ENCODE measurements around the gene NDUFC2.
A peak's percentile ranks its signal among the peaks of the same experiment; 100 is the strongest.

The NDUFC2 gene

DNA sequence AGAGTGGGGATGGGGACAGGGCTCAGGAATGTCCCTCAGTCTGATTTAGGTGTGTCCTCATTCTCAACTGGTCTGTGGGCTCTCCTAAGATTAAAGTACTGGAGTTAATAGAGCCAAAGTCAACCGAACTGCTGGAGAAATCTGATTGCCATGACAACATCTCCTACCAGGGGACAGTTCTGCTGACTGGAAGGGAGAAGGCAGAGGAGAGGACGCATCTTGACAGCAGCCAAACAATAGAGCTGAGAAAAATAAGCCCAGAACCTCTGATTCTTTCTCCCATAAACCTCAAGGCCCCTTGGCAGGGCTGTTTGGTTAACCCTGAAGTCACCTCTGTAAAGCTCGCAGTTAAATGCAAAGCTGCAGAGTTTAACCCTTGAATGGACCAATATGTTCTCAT, 59.4 kb downstream of the NDUFC2 start:
- no peaks in the 10 kb centered on the region for H3K9me3 ChIP-seq (ENCODE audit: severe bottlenecking)
- no peak for DNase-seq (ENCODE audit: low spot score)
- peaks cover 5% of the 10 kb centered on the region for H3K4me1 ChIP-seq (ENCODE audit: insufficient read depth, poor library complexity, severe bottlenecking)
- H3K4me3 ChIP-seq (ENCODE audit: severe bottlenecking): no peak overlapping the region
- H3K36me3 ChIP-seq (ENCODE audit: low read depth): peaks cover 10% of the 10 kb centered on the region
- ATAC-seq (ENCODE audit: low read depth): no peak
- H3K27me3 ChIP-seq (ENCODE audit: insufficient read depth, poor library complexity, severe bottlenecking): no peaks in the 10 kb centered on the region
- TF ChIP-seq, protein P1, sequence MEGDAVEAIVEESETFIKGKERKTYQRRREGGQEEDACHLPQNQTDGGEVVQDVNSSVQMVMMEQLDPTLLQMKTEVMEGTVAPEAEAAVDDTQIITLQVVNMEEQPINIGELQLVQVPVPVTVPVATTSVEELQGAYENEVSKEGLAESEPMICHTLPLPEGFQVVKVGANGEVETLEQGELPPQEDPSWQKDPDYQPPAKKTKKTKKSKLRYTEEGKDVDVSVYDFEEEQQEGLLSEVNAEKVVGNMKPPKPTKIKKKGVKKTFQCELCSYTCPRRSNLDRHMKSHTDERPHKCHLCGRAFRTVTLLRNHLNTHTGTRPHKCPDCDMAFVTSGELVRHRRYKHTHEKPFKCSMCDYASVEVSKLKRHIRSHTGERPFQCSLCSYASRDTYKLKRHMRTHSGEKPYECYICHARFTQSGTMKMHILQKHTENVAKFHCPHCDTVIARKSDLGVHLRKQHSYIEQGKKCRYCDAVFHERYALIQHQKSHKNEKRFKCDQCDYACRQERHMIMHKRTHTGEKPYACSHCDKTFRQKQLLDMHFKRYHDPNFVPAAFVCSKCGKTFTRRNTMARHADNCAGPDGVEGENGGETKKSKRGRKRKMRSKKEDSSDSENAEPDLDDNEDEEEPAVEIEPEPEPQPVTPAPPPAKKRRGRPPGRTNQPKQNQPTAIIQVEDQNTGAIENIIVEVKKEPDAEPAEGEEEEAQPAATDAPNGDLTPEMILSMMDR (IDR thresholded peaks at IDR 0.05; ENCODE audit: poor library complexity, severe bottlenecking): no peak
- no peak overlapping the region for H3K27ac ChIP-seq (ENCODE audit: poor library complexity, severe bottlenecking)

DNA sequence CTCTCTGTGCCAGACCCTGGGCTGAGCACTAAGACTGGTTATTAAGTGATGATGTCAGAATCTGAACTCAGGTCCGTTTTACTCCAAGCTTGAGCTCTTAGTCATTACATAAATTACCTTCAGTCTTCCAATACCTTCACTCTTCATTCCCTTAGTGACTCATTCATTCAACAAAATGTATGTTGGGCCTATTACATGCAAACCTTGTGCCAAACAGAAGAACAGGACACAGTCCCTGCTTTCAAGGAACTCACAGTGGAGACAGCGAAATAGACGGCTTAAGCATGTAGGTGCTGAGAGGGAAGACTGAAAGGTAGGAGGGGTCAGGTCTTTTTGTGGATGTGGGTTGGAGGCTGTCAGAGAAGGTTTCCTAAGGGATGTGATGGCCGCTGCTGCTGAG, 59.9 kb downstream of the NDUFC2 start:
- Histone ChIP-seq H3K36me3 (ENCODE audit: low read depth) (peaks cover 10% of the 10 kb centered on the region), H3K27ac (ENCODE audit: poor library complexity, severe bottlenecking) (no peak overlapping the region), H3K9me3 (ENCODE audit: severe bottlenecking) (no peaks in the 10 kb centered on the region), H3K4me3 (ENCODE audit: severe bottlenecking) (no peak overlapping the region), H3K27me3 (ENCODE audit: insufficient read depth, poor library complexity, severe bottlenecking) (no peaks in the 10 kb centered on the region), H3K4me1 (ENCODE audit: insufficient read depth, poor library complexity, severe bottlenecking) (peaks cover 5% of the 10 kb centered on the region)
- peak; percentile 28; the same call in 1 of the 3 replicates for ATAC-seq (ENCODE audit: low read depth)
- DNase-seq (ENCODE audit: low spot score): no peak
- TF ChIP-seq, protein P1 (IDR thresholded peaks at IDR 0.05; ENCODE audit: poor library complexity, severe bottlenecking): no peak
